GM19099 (cell line): ENCODE results near the gene COX18.

Experiments
- POLR2A ChIP-seq: IDR thresholded peaks from 3 replicates; pipeline ENCODE4 v1.6.1; 2011; ENCODE audit warnings: low read depth; ENCODE audit not compliant: insufficient read length; ENCODE audit errors: extremely low read depth

COX18 gene

GRCh38 chr4:73066928-73067327 is 2.6 kb downstream of the COX18 start:
- TF ChIP-seq POLR2A: no peak

GRCh38 chr4:73066445-73066844 is 3.1 kb downstream of the COX18 start:
- no peak for TF ChIP-seq POLR2A

- TF ChIP-seq POLR2A: no peak
Observed at GRCh38 chr4:73064536-73064935, 5.0 kb downstream of the COX18 start.

GRCh38 chr4:73055241-73055897 is 14.1 kb downstream of the COX18 start:
- no peak for TF ChIP-seq POLR2A

- TF ChIP-seq POLR2A: no peak
Observed at GRCh38 chr4:73053974-73054480, 15.5 kb downstream of the COX18 start.

GRCh38 chr4:73053076-73053475 is 16.4 kb downstream of the COX18 start:
- no peak for TF ChIP-seq POLR2A

- TF ChIP-seq POLR2A: no peak
Observed at GRCh38 chr4:73051625-73052024, 17.9 kb downstream of the COX18 start.

GRCh38 chr4:73045879-73046278 is 23.6 kb downstream of the COX18 start:
- TF ChIP-seq POLR2A: no peak

GRCh38 chr4:73037057-73037456 is 32.5 kb downstream of the COX18 start:
- no peak for TF ChIP-seq POLR2A

- TF ChIP-seq POLR2A: no peak
Observed at GRCh38 chr4:73036123-73036522, 33.4 kb downstream of the COX18 start.

- TF ChIP-seq POLR2A: no peak
Observed at GRCh38 chr4:73034896-73035295, 34.6 kb downstream of the COX18 start.

- no peak for TF ChIP-seq POLR2A
Observed at GRCh38 chr4:73028621-73029020, 40.9 kb downstream of the COX18 start.

GRCh38 chr4:73021634-73022033 is 47.9 kb downstream of the COX18 start:
- no peak for TF ChIP-seq POLR2A

GRCh38 chr4:73019462-73020047 is 50.0 kb downstream of the COX18 start:
- TF ChIP-seq POLR2A: no peak

GRCh38 chr4:73018595-73018994 is 50.9 kb downstream of the COX18 start:
- TF ChIP-seq POLR2A: no peak

- no peak for TF ChIP-seq POLR2A
Observed at GRCh38 chr4:73013310-73013709, 56.2 kb downstream of the COX18 start.
